GM23338 (cell line): Measurements from ENCODE around the gene DCAF5. TPM values are rescaled to one million over a fixed set of nuclear protein-coding genes. Genes with fewer than 3 reads are reported as not detected.

ENCODE experiments used
- ATAC-seq: fragments of 200-7000 bp; cut with Tn5 transposase; 3 replicates; pipeline ENCODE4 v1.9.1; 2020
- DNase-seq: peaks from one replicate; pipeline ENCODE4 v3.0.0-alpha.2; 2015; ENCODE audit warnings: low spot score
- H2AFZ ChIP-seq: fragments of 200-600 bp; sonication (generic); 2 replicates; pipeline ENCODE4 v1.8.0; 2016; ENCODE audit warnings: antibody characterized with exemption, mild to moderate bottlenecking, moderate library complexity
- H3F3A ChIP-seq: fragments of 200-600 bp; sonication (generic); replicated peaks from 2 replicates; pipeline ENCODE4 v1.8.0; 2017; ENCODE audit warnings: antibody characterized with exemption, mixed run types, low read depth
- H3K27ac ChIP-seq: fragments of 200-600 bp; sonication (generic); 2 replicates; pipeline ENCODE4 v1.6.1; 2016; ENCODE audit warnings: low read depth
- H3K27me3 ChIP-seq: fragments of 200-600 bp; sonication (generic); 2 replicates; pipeline ENCODE4 v1.8.0; 2016; ENCODE audit warnings: mild to moderate bottlenecking, mixed run types, moderate library complexity; ENCODE audit not compliant: insufficient read depth
- H3K36me3 ChIP-seq: fragments of 200-600 bp; sonication (generic); 2 replicates; pipeline ENCODE4 v1.8.0; 2016; ENCODE audit warnings: mild to moderate bottlenecking; ENCODE audit not compliant: insufficient read depth
- H3K4me1 ChIP-seq: fragments of 200-600 bp; sonication (generic); 2 replicates; pipeline ENCODE4 v1.8.0; 2016; ENCODE audit warnings: mild to moderate bottlenecking, moderate library complexity; ENCODE audit not compliant: insufficient read depth
- H3K4me2 ChIP-seq: fragments of 200-600 bp; sonication (generic); 2 replicates; pipeline ENCODE4 v1.7.1; 2017; ENCODE audit warnings: mixed run types
- H3K4me3 ChIP-seq: fragments of 200-600 bp; sonication (generic); 2 replicates; pipeline ENCODE4 v1.6.1; 2016; ENCODE audit warnings: mixed run types
- H3K79me2 ChIP-seq: fragments of 200-600 bp; sonication (generic); replicated peaks from 2 replicates; pipeline ENCODE4 v1.8.0; 2017; ENCODE audit warnings: mild to moderate bottlenecking; ENCODE audit not compliant: insufficient read depth
- H3K9me2 ChIP-seq: fragments of 200-600 bp; sonication (generic); 2 replicates; pipeline ENCODE4 v1.8.0; 2017; ENCODE audit not compliant: insufficient read depth
- H4K20me1 ChIP-seq: fragments of 200-600 bp; sonication (generic); replicated peaks from 2 replicates; pipeline ENCODE4 v1.8.0; 2017; ENCODE audit warnings: mild to moderate bottlenecking; ENCODE audit not compliant: insufficient read depth
- H3K27ac Mint-ChIP-seq: 2 replicates; pipeline ENCODE4 v1.8.0; 2020; ENCODE audit warnings: inconsistent platforms, mild to moderate bottlenecking, moderate library complexity, mixed read lengths
- H3K27me3 Mint-ChIP-seq: 3 replicates; pipeline ENCODE4 v1.8.0; 2022; ENCODE audit warnings: low read depth, mild to moderate bottlenecking, moderate library complexity, mixed read lengths, inconsistent platforms; ENCODE audit not compliant: insufficient read depth, poor library complexity
- H3K36me3 Mint-ChIP-seq: 3 replicates; pipeline ENCODE4 v1.8.0; 2021; ENCODE audit warnings: low read depth, mild to moderate bottlenecking, inconsistent platforms, moderate library complexity, mixed read lengths
- H3K4me1 Mint-ChIP-seq: 3 replicates; pipeline ENCODE4 v1.8.0; 2020; ENCODE audit warnings: mild to moderate bottlenecking, inconsistent platforms, mixed read lengths
- H3K4me3 Mint-ChIP-seq: 3 replicates; pipeline ENCODE4 v1.8.0; 2021; ENCODE audit warnings: moderate library complexity, mild to moderate bottlenecking, inconsistent platforms, mixed read lengths
- H3K9me3 Mint-ChIP-seq: 3 replicates; pipeline ENCODE4 v1.8.0; 2020; ENCODE audit warnings: moderate library complexity, mild to moderate bottlenecking, inconsistent platforms, mixed read lengths
- CREB1 ChIP-seq: fragments of 250-450 bp; sonication (Bioruptor Pico); IDR thresholded peaks from 2 replicates; pipeline ENCODE4 v1.5.0; 2020; ENCODE audit warnings: low read depth, mild to moderate bottlenecking, moderate library complexity
- EZH2 ChIP-seq: fragments of 200-600 bp; sonication (generic); IDR thresholded peaks from one replicate; pipeline ENCODE4 v1.8.0; 2017; ENCODE audit warnings: antibody characterized with exemption, mild to moderate bottlenecking, low read depth; ENCODE audit not compliant: unreplicated experiment
- EZH2phosphoT487 ChIP-seq: fragments of 200-600 bp; sonication (generic); IDR thresholded peaks from one replicate; pipeline ENCODE4 v1.8.1; 2018; ENCODE audit warnings: antibody characterized with exemption; ENCODE audit not compliant: unreplicated experiment
- JUNB ChIP-seq: IDR thresholded peaks from one replicate; pipeline ENCODE4 v1.6.1; 2016; ENCODE audit warnings: antibody characterized with exemption; ENCODE audit not compliant: unreplicated experiment
- POLR2AphosphoS5 ChIP-seq: IDR thresholded peaks from 2 replicates; pipeline ENCODE4 v1.6.1; 2016; ENCODE audit warnings: antibody characterized with exemption, low read depth
- STAT1 ChIP-seq: IDR thresholded peaks from one replicate; pipeline ENCODE4 v1.6.1; 2016; ENCODE audit warnings: antibody characterized with exemption; ENCODE audit not compliant: unreplicated experiment
- ZNF114 ChIP-seq: fragments of 250-450 bp; sonication (Bioruptor Pico); IDR thresholded peaks from 2 replicates; pipeline ENCODE4 v1.5.0; 2020; ENCODE audit warnings: mild to moderate bottlenecking, moderate library complexity
- ZNF462 ChIP-seq: fragments of 250-450 bp; sonication (Bioruptor Pico); IDR thresholded peaks from 2 replicates; pipeline ENCODE4 v1.5.0; 2020; ENCODE audit warnings: mild to moderate bottlenecking, moderate library complexity
- polyA plus RNA-seq: library from polyadenylated mRNA; unstranded; fragments of >200 nt; fragmentation: Nextera tagmentation; extraction: Ambion mirVana; gene quantifications from 2 replicates; pipeline ENCODE4 v1.2.1, GENCODE V29; 2016
- total RNA-seq: library from RNA; depleted of rRNA; stranded (reverse); fragments of >200 nt; shearing (Covaris generic); gene quantifications from 2 replicates; pipeline ENCODE4 v1.2.3, GENCODE V29; 2014
- TF ChIP-seq, protein P1 (sequence below), 2 experiments: fragments of 200-600 bp in 1 of 2; sonication (generic) in 1 of 2; conservative IDR thresholded peaks; 2 replicates each; pipeline versions ENCODE4 v1.5.1 to v1.6.1; 2016 to 2017; ENCODE audit warnings: antibody characterized with exemption in 2 of 2, low read depth in 2 of 2, mild to moderate bottlenecking in 2 of 2, moderate library complexity in 1 of 2

Gene DCAF5
- total and polyA plus RNA-seq, 2 experiments from 2014 or later = 14.0 to 15.2 TPM

DNA sequence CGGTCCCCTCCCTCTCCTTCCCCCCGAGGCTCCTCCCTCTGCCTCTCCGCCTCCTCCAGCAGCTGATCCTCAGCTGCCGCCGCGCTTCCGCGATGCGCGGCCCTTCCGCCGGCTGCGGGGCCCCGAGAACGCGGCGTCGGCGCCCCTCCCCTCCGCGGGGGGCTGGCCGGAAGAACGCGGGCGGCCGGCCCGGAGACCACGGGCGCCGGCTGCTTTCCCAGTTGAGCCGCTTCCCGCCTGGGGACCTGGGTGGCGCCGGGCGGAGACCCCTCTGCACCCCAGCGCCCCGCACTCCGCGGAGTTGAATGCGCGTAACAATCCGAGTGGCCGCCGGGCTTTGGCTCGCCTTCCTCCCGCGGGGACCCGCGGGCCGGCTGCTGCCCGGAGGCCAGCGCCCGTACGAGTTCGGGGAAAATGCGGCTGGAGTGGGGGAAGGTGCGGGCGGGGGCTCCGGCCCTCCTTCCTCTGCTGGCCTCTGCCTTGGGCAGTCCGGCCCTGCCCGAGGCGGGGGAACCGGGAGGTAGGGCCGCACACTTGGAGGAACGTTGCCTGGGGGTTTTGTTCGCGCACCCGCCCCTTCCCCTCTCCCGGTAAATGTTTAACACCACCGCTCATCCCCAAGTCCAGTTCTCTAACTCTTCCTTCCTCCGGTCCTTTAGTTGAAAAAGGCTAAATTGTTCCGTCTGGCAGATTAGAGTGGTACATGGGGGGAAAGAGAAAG, 393 bp upstream of the DCAF5 start:
- Mint-ChIP-seq H3K9me3 (no peaks in the 10 kb centered on the region; the same call in 2 of the 3 replicates), H3K27ac (peak overlapping the region; percentile 52), H3K36me3 (peaks cover 5% of the 10 kb centered on the region; the same call in 2 of the 3 replicates), H3K27me3 (peaks cover 7% of the 10 kb centered on the region), H3K4me3 (peak overlapping the region; percentile 89), H3K4me1 (peaks cover 26% of the 10 kb centered on the region)
- TF ChIP-seq POLR2AphosphoS5 (peak; percentile 5; the same call in 1 of the 2 replicates), EZH2phosphoT487 (no peak), JUNB (no peak)
- peak overlapping the region; percentile 99 for H3K4me2 ChIP-seq
- H3F3A ChIP-seq = peaks cover 6% of the 10 kb centered on the region
- peaks cover 28% of the 10 kb centered on the region for H3K79me2 ChIP-seq
- H3K27ac ChIP-seq = no peak overlapping the region
- H2AFZ ChIP-seq = peak overlapping the region; percentile 99
- peaks cover 12% of the 10 kb centered on the region; the same call in 1 of the 2 replicates for H4K20me1 ChIP-seq
- DNase-seq (peak; percentile 93), ATAC-seq (peak; percentile 73)
- peak overlapping the region; percentile 96 for H3K4me3 ChIP-seq
- H3K4me1 ChIP-seq = peaks cover 20% of the 10 kb centered on the region
- peaks cover 20% of the 10 kb centered on the region for H3K27me3 ChIP-seq
- H3K36me3 ChIP-seq = no peaks in the 10 kb centered on the region
- no peaks in the 10 kb centered on the region for H3K9me2 ChIP-seq

DNA sequence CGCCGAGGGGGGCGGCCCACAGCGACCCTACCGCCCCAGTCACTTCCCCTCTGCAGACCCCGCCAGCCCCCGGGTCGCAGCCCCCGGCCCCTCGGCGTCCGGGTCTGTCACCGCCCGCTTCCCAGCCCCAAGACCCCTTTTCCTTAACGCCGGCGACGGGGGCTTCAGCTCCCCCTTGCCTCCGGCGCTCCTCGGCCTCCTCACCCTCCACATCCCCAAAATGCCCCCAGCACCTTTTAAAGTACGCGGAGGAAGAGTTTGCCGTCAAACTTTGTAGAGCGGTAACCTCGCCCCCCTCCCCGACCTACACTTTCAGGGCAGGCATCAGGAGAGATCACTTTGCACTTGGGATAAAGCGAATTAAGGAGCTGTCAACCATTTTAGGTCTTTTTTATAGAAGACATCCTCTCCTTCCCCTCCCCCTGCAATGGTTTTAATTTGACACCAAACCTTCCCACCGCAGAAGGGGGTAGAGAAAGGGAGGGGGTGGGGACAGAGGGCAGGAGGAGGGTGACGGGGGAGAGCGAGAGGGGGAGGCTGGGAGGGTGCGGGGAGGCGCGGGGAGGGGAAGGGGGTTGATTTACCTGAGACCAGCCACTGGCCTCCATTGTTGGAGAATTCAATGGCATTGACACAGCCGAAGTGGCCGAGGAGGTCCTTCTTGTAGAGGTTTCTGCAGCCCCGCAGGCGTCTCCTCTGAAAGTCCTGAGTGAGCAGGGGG, 578 bp downstream of the DCAF5 start:
- peak overlapping the region; percentile 35; the same call in 1 of the 2 replicates for H2AFZ ChIP-seq
- Mint-ChIP-seq H3K9me3 (no peaks in the 10 kb centered on the region; the same call in 2 of the 3 replicates), H3K36me3 (peaks cover 5% of the 10 kb centered on the region; the same call in 2 of the 3 replicates), H3K4me3 (peak overlapping the region; percentile 89), H3K4me1 (peaks cover 26% of the 10 kb centered on the region), H3K27ac (peak overlapping the region; percentile 74; the same call in 1 of the 2 replicates), H3K27me3 (peaks cover 7% of the 10 kb centered on the region)
- peaks cover 12% of the 10 kb centered on the region; the same call in 1 of the 2 replicates for H4K20me1 ChIP-seq
- peak overlapping the region; percentile 99 for H3K4me2 ChIP-seq
- H3K27ac ChIP-seq = peak overlapping the region; percentile 83
- H3K27me3 ChIP-seq = peaks cover 20% of the 10 kb centered on the region
- H3K4me1 ChIP-seq = peaks cover 20% of the 10 kb centered on the region
- DNase-seq = peak; percentile 70
- no peaks in the 10 kb centered on the region for H3K36me3 ChIP-seq
- H3K4me3 ChIP-seq = peak overlapping the region; percentile 96
- peaks cover 6% of the 10 kb centered on the region for H3F3A ChIP-seq
- H3K9me2 ChIP-seq = no peaks in the 10 kb centered on the region
- peak; percentile 18 for ATAC-seq
- peaks cover 36% of the 10 kb centered on the region for H3K79me2 ChIP-seq
- TF ChIP-seq ZNF114 (CRISPR knock-in tag) (no peak), POLR2AphosphoS5 (no peak), JUNB (no peak), EZH2 (no peak), CREB1 (CRISPR knock-in tag) (no peak), STAT1 (no peak), ZNF462 (CRISPR knock-in tag) (no peak)
- TF ChIP-seq, protein P1, sequence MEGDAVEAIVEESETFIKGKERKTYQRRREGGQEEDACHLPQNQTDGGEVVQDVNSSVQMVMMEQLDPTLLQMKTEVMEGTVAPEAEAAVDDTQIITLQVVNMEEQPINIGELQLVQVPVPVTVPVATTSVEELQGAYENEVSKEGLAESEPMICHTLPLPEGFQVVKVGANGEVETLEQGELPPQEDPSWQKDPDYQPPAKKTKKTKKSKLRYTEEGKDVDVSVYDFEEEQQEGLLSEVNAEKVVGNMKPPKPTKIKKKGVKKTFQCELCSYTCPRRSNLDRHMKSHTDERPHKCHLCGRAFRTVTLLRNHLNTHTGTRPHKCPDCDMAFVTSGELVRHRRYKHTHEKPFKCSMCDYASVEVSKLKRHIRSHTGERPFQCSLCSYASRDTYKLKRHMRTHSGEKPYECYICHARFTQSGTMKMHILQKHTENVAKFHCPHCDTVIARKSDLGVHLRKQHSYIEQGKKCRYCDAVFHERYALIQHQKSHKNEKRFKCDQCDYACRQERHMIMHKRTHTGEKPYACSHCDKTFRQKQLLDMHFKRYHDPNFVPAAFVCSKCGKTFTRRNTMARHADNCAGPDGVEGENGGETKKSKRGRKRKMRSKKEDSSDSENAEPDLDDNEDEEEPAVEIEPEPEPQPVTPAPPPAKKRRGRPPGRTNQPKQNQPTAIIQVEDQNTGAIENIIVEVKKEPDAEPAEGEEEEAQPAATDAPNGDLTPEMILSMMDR (conservative IDR thresholded peaks at IDR 0.05; ENCODE audit: low read depth in 2 of 2) = no peak
